ENCODE measurements around the gene CHAT.
A peak's percentile ranks its signal among the peaks of the same experiment; 100 is the strongest.

CHAT gene

GRCh38 chr10:49631975-49632374 lies 18.1 kb downstream of the CHAT start:
- DNase-seq = no peak

- no peak for DNase-seq
Observed at GRCh38 chr10:49632406-49633317, 18.8 kb downstream of the CHAT start.

- DNase-seq = peak; percentile 8
Observed at GRCh38 chr10:49633327-49634068, 19.7 kb downstream of the CHAT start.

DNA sequence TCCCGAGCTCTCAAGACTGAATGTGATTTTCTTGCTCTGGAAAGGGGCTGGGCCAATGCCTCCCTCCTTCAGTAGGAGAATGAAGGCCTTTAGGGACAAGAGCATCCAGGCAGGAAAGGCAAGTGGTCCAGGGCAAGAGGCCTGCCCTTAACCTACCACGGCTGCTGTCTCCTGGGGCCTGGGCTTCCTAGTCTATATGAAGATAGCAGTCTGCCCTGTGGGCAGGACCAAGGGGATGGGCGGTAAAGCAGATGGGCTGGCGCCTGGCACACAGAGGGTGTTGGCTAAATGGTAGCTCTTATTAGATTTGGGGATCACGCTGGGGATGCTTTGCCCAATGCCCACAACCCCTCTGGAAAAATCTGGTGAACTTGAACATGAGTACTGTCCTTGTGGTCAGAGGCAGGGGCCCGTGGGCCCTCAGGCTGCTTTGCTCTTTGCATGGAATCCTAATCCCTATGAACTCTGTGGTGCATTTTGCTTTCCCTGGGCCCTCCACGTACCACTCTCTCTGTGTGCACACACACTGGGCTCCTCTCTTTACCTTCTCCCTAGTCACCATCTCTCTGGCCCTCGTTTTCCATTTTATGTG lies 20.3 kb downstream of the CHAT start:
- DNase-seq = no peak

DNA sequence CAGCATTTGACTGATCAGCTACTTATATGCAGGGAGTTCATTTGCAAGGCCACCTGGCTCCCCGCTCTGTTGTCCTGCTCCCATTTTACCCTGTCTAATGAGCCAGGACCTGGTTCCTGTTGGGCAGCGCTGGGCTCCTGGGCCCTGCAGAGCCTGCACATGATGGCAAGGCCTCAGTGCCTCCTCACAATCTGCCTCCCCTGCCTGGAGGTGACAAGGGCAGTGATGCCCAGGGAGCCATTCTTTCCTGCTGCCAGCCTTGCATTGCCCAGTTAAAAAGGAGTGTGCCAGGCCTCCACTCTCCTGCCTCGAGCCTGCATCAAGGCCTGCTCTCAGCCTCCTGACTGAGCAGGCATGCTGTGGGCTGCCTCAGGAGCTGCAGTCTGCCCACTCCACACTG lies 28.5 kb downstream of the CHAT start:
- DNase-seq = no peak

- DNase-seq = no peak
Observed at GRCh38 chr10:49643241-49644034, 29.6 kb downstream of the CHAT start.

DNA sequence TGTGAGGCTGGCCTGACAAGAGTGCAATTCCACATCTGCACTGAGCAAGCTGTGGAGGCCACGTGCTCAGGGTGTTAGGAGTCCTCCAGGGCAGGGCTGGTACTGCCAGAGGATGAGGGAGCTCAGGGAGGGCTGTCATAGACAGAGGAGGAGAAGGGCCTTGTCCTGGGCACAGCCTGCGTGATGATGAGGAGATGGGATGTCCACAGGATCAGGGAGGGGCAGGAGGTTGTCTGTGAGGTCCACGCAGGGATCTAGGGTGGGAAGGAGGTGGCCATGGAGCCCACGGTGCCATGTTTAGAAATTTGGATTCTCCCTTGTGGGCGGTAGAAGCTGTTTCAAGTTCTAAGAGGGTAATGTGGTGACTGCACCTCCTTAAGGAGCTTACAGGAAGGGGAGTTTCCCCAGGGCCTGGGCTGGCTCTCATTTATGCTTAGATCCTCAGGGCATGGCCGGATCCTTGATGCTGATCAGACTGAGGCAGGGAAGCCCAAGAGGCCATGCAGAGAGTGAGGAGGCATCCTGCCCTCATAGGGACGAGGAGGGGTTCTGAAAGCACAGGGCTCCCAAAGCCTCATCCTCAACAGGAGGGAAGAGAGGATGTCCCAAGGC lies 30.3 kb downstream of the CHAT start:
- no peak for DNase-seq

DNA sequence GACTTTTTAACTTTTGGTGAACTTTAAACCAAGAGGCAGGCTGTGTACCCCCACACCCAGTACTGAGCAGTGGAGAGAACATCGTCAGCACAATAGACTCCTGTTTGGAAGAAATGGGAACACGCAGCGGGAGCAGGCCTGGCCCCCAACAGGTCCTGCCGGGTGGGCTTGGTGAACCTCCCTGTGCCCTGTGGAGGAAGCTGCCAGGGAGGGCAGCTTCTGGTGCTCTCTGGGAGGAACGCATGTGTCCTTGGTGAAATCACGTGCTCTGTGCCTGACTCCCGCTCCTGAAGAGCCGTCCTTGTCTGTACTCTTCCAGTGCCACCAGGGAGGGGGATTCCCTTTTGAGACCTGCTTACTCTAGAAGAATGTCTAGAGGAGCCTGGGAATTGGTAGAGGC lies 31.6 kb downstream of the CHAT start:
- DNase-seq = no peak

GRCh38 chr10:49645871-49646870 lies 32.3 kb downstream of the CHAT start:
- DNase-seq = no peak

GRCh38 chr10:49647554-49647953 lies 33.7 kb downstream of the CHAT start:
- no peak for DNase-seq

DNA sequence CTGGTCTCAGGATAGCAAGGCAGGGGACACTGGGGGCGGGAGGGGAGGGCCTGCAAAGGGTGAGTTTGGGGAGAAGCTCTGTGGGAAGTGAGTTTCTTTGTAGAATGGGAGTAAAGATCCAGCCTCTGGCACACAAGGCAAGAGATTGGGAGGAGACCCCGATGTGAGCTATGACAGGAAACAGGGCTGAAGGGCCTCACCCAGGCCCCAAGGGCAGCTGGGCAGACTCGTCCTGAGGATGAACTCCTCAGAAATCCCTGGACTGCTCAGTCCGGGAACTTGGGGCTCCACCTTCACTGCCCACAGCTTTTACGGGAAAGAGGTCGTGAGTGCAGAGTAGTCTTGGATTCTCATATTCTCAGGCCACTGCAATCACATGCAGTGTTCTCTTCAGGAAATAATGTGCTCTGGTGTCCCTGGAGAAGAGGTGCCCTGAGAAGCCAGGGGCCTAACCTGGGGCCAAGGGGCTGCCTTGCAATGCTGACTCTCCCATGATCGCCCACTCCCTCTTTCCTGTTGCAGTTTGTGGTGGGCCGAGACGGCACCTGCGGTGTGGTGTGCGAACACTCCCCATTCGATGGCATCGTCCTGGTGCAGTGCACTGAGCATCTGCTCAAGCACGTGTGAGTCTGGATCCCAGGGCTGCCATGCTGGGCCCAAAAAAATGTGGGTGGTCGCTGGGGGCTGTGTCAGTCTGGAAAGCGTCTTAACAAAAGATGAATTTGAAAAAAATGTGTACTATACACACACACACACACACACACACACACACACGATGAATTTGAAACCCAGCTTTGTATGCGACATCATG lies 34.4 kb downstream of the CHAT start:
- DNase-seq = no peak

GRCh38 chr10:49649294-49649693 lies 35.5 kb downstream of the CHAT start:
- DNase-seq = no peak

DNA sequence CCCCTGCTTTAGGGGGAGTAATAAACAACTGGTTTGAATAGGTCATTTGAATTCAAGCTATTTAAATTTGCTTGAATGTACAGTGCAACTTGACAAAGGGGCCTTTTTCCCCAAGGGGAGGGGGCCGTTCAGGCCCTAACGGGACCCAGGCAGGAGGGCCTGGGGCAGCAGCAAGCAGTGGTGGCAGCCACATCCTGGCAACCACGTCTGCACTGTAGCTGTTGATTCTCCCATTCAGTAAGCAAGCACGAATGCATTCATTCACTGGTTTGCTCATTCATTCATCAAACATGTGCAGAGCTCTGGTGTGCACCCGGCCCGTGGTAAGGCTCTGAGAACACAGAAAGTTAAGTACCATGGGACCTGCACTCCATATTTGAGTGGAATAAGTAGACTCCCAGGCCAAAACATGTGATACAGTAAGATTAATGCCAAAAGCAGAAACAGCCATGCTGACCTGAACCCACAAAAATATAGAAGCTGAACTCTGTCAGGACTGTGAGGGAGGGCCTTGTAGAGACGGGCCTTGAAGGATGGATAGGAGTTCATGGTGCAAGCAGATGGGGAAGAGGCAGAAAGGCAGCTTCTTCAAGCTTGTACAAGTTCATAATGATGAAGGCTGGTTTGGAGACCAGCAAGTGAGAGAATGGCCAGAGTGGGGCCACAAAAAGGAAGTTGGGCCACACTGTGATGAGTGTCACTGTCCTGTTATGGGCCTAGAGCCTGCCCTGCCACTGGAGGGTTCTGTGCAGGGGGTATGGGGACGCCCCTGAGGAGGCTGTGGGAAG lies 36.3 kb downstream of the CHAT start:
- no peak for DNase-seq

GRCh38 chr10:49650724-49651034 lies 36.8 kb downstream of the CHAT start:
- no peak for DNase-seq

GRCh38 chr10:49651039-49651835 lies 37.4 kb downstream of the CHAT start:
- DNase-seq = no peak

DNA sequence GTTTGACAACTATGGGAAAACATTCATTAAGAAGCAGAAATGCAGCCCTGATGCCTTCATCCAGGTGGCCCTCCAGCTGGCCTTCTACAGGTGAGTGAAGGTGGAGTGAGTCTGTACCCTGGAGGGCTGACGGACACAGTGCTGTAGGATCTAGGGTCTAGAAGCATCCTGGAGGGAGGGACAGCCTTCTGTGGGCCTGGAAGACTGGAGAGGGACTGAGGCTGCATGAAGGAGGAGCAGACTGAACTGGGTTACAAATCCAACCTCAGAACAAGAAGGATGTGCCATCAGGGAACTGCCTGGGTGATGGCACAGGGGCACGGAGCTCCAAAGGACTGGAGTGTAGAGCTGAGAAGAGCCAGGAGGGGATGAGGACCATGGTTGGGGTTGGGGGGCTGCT lies 38.1 kb downstream of the CHAT start:
- DNase-seq = no peak

GRCh38 chr10:49652421-49653272 lies 38.8 kb downstream of the CHAT start:
- DNase-seq = no peak

All from NCI-H446 treated with DMSO at 0.1 percent for 48 hours (cell line).